GM18873 (cell line): ENCODE measurements around the gene KCNIP3.

Source experiments
- ATAC-seq: cut with Tn5 transposase; IDR thresholded peaks from one replicate; pipeline ENCODE4 v1.9.1; 2021; ENCODE audit warnings: mild to moderate bottlenecking, moderate library complexity, moderate number of reproducible peaks; ENCODE audit not compliant: unreplicated experiment, low FRiP score

KCNIP3 gene

GRCh38 chr2:95274291-95275150 lies 22.6 kb upstream of the KCNIP3 start, which contains the start of gene PROM2:
Gene PROM2, plus strand, starts transcription at chr2:95274449. Its CDS starts 137 bp downstream, at chr2:95274586.
- ATAC-seq = no peak

- no peak for ATAC-seq
Measured at GRCh38 chr2:95275151-95275515, 22.0 kb upstream of the KCNIP3 start.

- ATAC-seq = no peak
Measured at GRCh38 chr2:95275601-95276243, 21.4 kb upstream of the KCNIP3 start.

- ATAC-seq = no peak
Measured at GRCh38 chr2:95276244-95276887, 20.8 kb upstream of the KCNIP3 start.

GRCh38 chr2:95276888-95277245 lies 20.3 kb upstream of the KCNIP3 start:
- ATAC-seq = no peak

GRCh38 chr2:95277246-95277906 lies 19.8 kb upstream of the KCNIP3 start:
- ATAC-seq = no peak

- ATAC-seq = no peak
Measured at GRCh38 chr2:95278051-95278471, 19.1 kb upstream of the KCNIP3 start.

- no peak for ATAC-seq
Measured at GRCh38 chr2:95278637-95279225, 18.4 kb upstream of the KCNIP3 start.

- no peak for ATAC-seq
Measured at GRCh38 chr2:95279435-95280035, 17.6 kb upstream of the KCNIP3 start.

GRCh38 chr2:95281071-95281470 lies 16.1 kb upstream of the KCNIP3 start:
- ATAC-seq = no peak

- ATAC-seq = no peak
Measured at GRCh38 chr2:95281786-95282185, 15.4 kb upstream of the KCNIP3 start.

- no peak for ATAC-seq
Measured at GRCh38 chr2:95282458-95282857, 14.7 kb upstream of the KCNIP3 start.

- no peak for ATAC-seq
Measured at GRCh38 chr2:95283562-95283961, 13.6 kb upstream of the KCNIP3 start.

- no peak for ATAC-seq
Measured at GRCh38 chr2:95284886-95285541, 12.1 kb upstream of the KCNIP3 start.

GRCh38 chr2:95285542-95285932 lies 11.6 kb upstream of the KCNIP3 start:
- ATAC-seq = no peak

- no peak for ATAC-seq
Measured at GRCh38 chr2:95287336-95287735, 9.8 kb upstream of the KCNIP3 start.

- ATAC-seq = no peak
Measured at GRCh38 chr2:95287806-95288205, 9.3 kb upstream of the KCNIP3 start.

GRCh38 chr2:95289253-95289652 lies 7.9 kb upstream of the KCNIP3 start:
- ATAC-seq = no peak

- ATAC-seq = no peak
Measured at GRCh38 chr2:95291222-95291621, 5.9 kb upstream of the KCNIP3 start.
